ENCODE results near the gene POU2F1. TPM values are rescaled to one million over a fixed set of nuclear protein-coding genes. Genes with fewer than 3 reads are reported as not detected.
"Not testable (repeated sequence)": the region's sequence is repeated elsewhere in the genome, so short reads cannot be mapped to it uniquely, and the experiment has no call there.

Gene POU2F1
- total and polyA plus RNA-seq, 7 donors = 2.3 to 35.5 (median 15.0) TPM

DNA sequence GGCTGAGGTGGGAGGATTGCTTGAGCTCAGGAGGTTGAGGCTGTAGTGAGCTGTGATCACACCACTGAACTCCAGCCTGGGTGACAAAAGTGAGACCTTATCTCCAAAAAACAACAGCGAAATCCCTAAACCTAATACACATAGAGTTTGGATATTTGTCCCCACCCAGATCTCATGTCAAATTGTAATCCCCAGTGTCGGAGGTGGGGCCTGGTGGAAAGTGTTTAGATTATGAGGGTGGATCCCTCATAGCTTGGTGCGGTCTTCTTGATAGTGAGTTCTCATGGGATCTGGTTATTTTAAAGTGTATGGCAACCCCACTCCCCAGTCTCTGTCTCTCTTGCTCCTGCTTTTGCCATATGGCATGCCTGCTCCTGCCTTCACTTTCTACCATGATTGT, 94.0 kb downstream of the POU2F1 start:
- Histone ChIP-seq H3K27ac (no peak overlapping the region), H3K36me3 (no peaks in the 10 kb centered on the region), H3K4me1 (no peaks in the 10 kb centered on the region), H3K27me3 (no peaks in the 10 kb centered on the region), H3K4me3 (no peak overlapping the region), H3K9me3 (peaks cover 0 to 11% (median 3%) of the 10 kb centered on the region in 4 donors)
- WGBS, 2 donors = 75 to 96% methylated on average over 3 of the region's 3 CpGs
- TF ChIP-seq POLR2A (IDR thresholded peaks at IDR 0.05) (no peak), EP300 (IDR thresholded peaks at IDR 0.05) (no peak), POLR2AphosphoS5 (IDR thresholded peaks at IDR 0.05) (no peak)
- TF ChIP-seq, protein P1, sequence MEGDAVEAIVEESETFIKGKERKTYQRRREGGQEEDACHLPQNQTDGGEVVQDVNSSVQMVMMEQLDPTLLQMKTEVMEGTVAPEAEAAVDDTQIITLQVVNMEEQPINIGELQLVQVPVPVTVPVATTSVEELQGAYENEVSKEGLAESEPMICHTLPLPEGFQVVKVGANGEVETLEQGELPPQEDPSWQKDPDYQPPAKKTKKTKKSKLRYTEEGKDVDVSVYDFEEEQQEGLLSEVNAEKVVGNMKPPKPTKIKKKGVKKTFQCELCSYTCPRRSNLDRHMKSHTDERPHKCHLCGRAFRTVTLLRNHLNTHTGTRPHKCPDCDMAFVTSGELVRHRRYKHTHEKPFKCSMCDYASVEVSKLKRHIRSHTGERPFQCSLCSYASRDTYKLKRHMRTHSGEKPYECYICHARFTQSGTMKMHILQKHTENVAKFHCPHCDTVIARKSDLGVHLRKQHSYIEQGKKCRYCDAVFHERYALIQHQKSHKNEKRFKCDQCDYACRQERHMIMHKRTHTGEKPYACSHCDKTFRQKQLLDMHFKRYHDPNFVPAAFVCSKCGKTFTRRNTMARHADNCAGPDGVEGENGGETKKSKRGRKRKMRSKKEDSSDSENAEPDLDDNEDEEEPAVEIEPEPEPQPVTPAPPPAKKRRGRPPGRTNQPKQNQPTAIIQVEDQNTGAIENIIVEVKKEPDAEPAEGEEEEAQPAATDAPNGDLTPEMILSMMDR (IDR thresholded peaks at IDR 0.05) = no peak
- no peak for DNase-seq
- intact Hi-C loops (cut with DNase I) = no loop called here

DNA sequence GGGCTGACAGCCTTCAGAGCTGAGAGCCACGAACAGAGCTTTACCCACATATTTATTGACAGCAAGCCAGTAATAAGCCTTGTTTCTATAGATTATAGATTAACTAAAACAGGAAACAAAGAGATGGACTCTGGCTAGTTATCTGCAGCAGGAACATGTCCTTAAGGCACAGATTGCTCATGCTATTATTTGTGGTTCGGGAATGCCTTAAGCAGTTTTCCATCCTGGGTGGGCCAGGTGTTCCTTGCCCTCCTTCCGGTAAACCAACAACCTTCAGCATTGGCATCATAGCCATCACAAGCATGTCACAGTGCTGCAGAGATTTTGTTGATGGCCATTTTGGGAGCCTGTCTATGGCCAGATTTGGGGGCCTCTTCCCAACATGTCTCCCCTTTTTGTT, 96.8 kb downstream of the POU2F1 start:
- H3K27me3 ChIP-seq = no peaks in the 10 kb centered on the region

DNA sequence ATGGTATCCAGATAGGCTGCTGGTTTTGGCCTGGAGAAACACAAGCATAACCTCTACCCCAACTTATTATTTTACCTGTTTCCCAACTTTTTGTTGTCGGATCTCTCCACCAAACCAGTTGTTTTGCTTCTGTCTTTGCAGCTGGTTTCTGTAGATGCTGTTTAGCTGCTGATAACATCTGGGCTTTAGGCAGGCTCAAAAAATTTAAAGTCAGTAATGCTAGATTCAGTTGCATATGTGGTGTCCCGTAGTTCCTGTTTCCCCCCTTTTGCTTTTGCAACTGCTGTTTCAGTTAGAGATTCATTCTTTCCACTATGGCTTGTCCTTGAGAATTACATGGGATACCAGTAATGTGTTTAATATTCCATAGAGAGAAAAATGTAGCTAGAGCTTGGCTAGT, 98.5 kb downstream of the POU2F1 start:
- H3K4me1 ChIP-seq; intact Hi-C loops (cut with DNase I); H3K4me3 ChIP-seq; DNase-seq; H3K27ac ChIP-seq; H3K36me3 ChIP-seq; H3K27me3 ChIP-seq: not testable (repeated sequence)
- 96 to 98% methylated on average over 2 of the region's 2 CpGs for WGBS, 2 donors
- H3K9me3 ChIP-seq = peaks cover 24 to 38% (median 34%) of the 10 kb centered on the region in 4 donors

More for the DNA sequence above, 96.8 kb downstream of the POU2F1 start:
- no peak for DNase-seq
- Histone ChIP-seq H3K36me3 (no peaks in the 10 kb centered on the region), H3K4me3 (no peak overlapping the region), H3K4me1 (no peaks in the 10 kb centered on the region), H3K27ac (no peak overlapping the region), H3K9me3 (peaks cover 13 to 27% (median 19%) of the 10 kb centered on the region in 4 donors)
- intact Hi-C loops (cut with DNase I) = no loop called here
- WGBS, 2 donors = 85 to 87% methylated on average over 3 of the region's 3 CpGs
- TF ChIP-seq POLR2A (IDR thresholded peaks at IDR 0.05) = no peak
- no peak for TF ChIP-seq EP300 (IDR thresholded peaks at IDR 0.05)
- TF ChIP-seq POLR2AphosphoS5 (IDR thresholded peaks at IDR 0.05) = no peak
- TF ChIP-seq, protein P1 (IDR thresholded peaks at IDR 0.05) = no peak

DNA sequence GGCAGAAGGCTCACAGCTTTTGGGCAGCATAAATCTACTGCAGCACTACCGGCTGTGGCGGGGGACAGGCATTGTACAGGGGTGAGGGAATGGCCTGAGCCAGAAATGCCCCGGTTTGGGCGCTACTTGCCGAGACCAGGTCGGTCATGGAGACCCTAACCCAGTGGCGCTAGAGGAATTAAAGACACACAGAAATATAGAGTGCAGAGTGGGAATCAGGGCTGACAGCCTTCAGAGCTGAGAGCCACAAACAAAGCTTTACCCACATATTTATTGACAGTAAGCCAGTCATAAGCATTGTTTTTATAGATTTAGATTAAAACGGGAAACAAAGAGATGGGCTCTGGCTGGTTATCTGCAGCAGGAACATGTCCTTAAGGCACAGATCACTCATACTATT, 101.8 kb downstream of the POU2F1 start:
- H3K4me3 ChIP-seq = no peak overlapping the region
- peaks cover 0 to 7% (median 0%) of the 10 kb centered on the region in 4 donors for H3K36me3 ChIP-seq
- no peaks in the 10 kb centered on the region for H3K27me3 ChIP-seq
- intact Hi-C loops (cut with DNase I) = no loop called here
- H3K27ac ChIP-seq = no peak overlapping the region
- no peak for DNase-seq
- no peaks in the 10 kb centered on the region for H3K4me1 ChIP-seq
- 98% methylated on average over 8 of the region's 8 CpGs for WGBS, 2 donors
- TF ChIP-seq POLR2A (IDR thresholded peaks at IDR 0.05) = no peak
- no peak for TF ChIP-seq EP300 (IDR thresholded peaks at IDR 0.05)
- peaks cover 24 to 38% (median 32%) of the 10 kb centered on the region in 4 donors for H3K9me3 ChIP-seq

DNA sequence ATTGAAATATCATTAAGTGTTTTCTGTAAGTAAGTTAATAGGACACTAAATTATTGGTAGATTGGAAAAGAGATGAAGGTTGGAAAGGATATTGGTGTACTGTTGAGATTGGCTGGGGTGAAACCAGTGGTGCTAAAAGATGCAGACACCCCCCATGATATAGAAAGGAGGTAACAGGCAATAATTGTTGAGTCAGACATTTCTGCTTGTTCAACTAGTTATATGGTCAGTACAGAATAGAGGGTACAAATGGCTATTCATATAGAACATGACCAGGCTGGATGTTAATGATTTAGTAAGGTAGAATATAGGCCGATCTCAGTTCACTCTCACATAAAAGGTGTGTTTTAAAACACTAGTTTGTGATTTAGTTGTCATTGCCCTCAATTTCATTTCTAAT, 104.5 kb downstream of the POU2F1 start:
- H3K36me3 ChIP-seq = peaks cover 0 to 7% (median 0%) of the 10 kb centered on the region in 4 donors
- H3K27me3 ChIP-seq = no peaks in the 10 kb centered on the region
- no peak overlapping the region for H3K4me3 ChIP-seq
- TF ChIP-seq, protein P1 (IDR thresholded peaks at IDR 0.05) = no peak
- no peak for TF ChIP-seq EP300 (IDR thresholded peaks at IDR 0.05)
- TF ChIP-seq POLR2AphosphoS5 (IDR thresholded peaks at IDR 0.05) = no peak
- no peak for TF ChIP-seq POLR2A (IDR thresholded peaks at IDR 0.05)
- DNase-seq = no peak
- H3K9me3 ChIP-seq = peaks cover 24 to 32% (median 29%) of the 10 kb centered on the region in 4 donors
- WGBS, 2 donors = 98 to 100% methylated on average over 1 of the region's 1 CpG
- intact Hi-C loops (cut with DNase I) = no loop called here
- peaks cover 0 to 13% (median 0%) of the 10 kb centered on the region in 4 donors for H3K4me1 ChIP-seq
- H3K27ac ChIP-seq = no peak overlapping the region

DNA sequence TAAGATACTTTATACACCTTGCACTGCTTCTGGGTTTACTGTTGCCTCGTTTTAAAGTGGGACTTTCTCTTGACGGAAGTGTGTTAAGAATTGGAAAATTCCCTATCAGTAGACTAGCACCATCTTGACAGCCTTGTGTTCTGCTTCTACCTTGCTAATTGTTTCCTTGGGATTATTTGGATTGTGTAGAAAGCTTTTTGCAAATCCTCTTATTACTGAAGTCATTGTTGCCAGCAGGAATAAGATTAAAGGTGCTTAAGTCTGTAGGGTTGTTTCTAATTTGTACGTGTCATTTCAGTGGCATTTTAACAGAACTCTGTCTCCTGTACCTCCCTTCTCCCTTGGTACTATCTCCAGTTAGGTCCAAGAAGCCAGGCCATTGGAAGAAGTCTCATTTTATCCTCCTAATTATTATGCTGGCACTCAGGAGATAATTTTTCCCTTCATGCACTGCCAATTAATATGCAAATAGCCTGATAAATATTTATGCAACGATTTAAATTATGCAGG, 107.7 kb downstream of the POU2F1 start:
- H3K27me3 ChIP-seq = no peaks in the 10 kb centered on the region
- H3K4me1 ChIP-seq = peaks cover 0 to 32% (median 4%) of the 10 kb centered on the region in 4 donors
- intact Hi-C loops (cut with DNase I) = no loop called here
- 65 to 77% methylated on average over 4 of the region's 4 CpGs for WGBS, 2 donors
- H3K36me3 ChIP-seq = peaks cover 0 to 9% (median 0%) of the 10 kb centered on the region in 4 donors
- H3K9me3 ChIP-seq = peaks cover 4 to 10% (median 5%) of the 10 kb centered on the region in 4 donors
- no peak for TF ChIP-seq EP300 (IDR thresholded peaks at IDR 0.05)
- no peak for TF ChIP-seq POLR2A (IDR thresholded peaks at IDR 0.05)
- TF ChIP-seq, protein P1 (IDR thresholded peaks at IDR 0.05) = no peak
- no peak overlapping the region for H3K27ac ChIP-seq
- DNase-seq = no peak
- H3K4me3 ChIP-seq = no peak overlapping the region

Measured in sigmoid colon (tissue), 7 donors.